Caco-2 (cell line): ENCODE data around the gene GRIK4. TPM values are rescaled to one million over a fixed set of nuclear protein-coding genes. Genes with fewer than 3 reads are reported as not detected.

Experiments used
- BruUV-seq: library from RNA; stranded (reverse); fragments of 400-500 nt; replicated peaks from 2 replicates; lab custom pipeline; 2021; lab: Mats Ljungman, UMichigan
- CTCF ChIA-PET: fragments of 300-600 bp; sonication (Branson Sonifier 250); formaldehyde crosslinking; loops from one replicate; lab custom pipeline; 2022; ENCODE audit warnings: antibody characterized with exemption; lab: Charles Lee
- POLR2A ChIA-PET: fragments of 300-600 bp; sonication (Branson Sonifier 250); formaldehyde crosslinking; loops from one replicate; lab custom pipeline; 2022; ENCODE audit warnings: antibody characterized with exemption; lab: Charles Lee
- DNase-seq, 2 experiments: peaks; one replicate each; pipeline versions ENCODE4 v3.0.0 to v3.0.0-alpha.2; 2020 to 2022
- H3K27me3 ChIP-seq: replicated peaks from 2 replicates; pipeline ENCODE4 v1.6.0; 2011; ENCODE audit warnings: low read length; ENCODE audit not compliant: control insufficient read depth, insufficient read depth
- H3K36me3 ChIP-seq: 2 replicates; pipeline ENCODE4 v1.5.1; 2011; ENCODE audit warnings: low read length; ENCODE audit not compliant: control insufficient read depth, insufficient read depth
- H3K4me1 ChIP-seq: fragments of 250-450 bp; sonication (Bioruptor Pico); 2 replicates; pipeline ENCODE4 v1.5.1; 2020; ENCODE audit warnings: mild to moderate bottlenecking
- H3K4me3 ChIP-seq: 2 replicates; pipeline ENCODE4 v1.5.1; 2011; ENCODE audit warnings: low read depth, mild to moderate bottlenecking, control low read depth, low read length
- H3K9me3 ChIP-seq: fragments of 250-450 bp; sonication (Bioruptor Pico); 2 replicates; pipeline ENCODE4 v1.5.1; 2020; ENCODE audit warnings: mild to moderate bottlenecking, moderate library complexity
- H3K27ac Mint-ChIP-seq: one replicate; pipeline ENCODE4 v1.8.0; 2022; ENCODE audit warnings: mixed read lengths; ENCODE audit not compliant: unreplicated experiment
- H3K27me3 Mint-ChIP-seq: one replicate; pipeline ENCODE4 v1.8.0; 2022; ENCODE audit warnings: mixed read lengths; ENCODE audit not compliant: insufficient read depth, unreplicated experiment
- H3K36me3 Mint-ChIP-seq: one replicate; pipeline ENCODE4 v1.8.0; 2022; ENCODE audit warnings: mild to moderate bottlenecking, mixed read lengths; ENCODE audit not compliant: insufficient read depth, unreplicated experiment
- H3K4me1 Mint-ChIP-seq: one replicate; pipeline ENCODE4 v1.8.0; 2022; ENCODE audit warnings: low read depth, mixed read lengths; ENCODE audit not compliant: unreplicated experiment
- H3K4me3 Mint-ChIP-seq: one replicate; pipeline ENCODE4 v1.8.0; 2022; ENCODE audit warnings: mild to moderate bottlenecking, moderate library complexity, mixed read lengths; ENCODE audit not compliant: unreplicated experiment
- H3K9me3 Mint-ChIP-seq: one replicate; pipeline ENCODE4 v1.8.0; 2022; ENCODE audit warnings: mixed read lengths; ENCODE audit not compliant: unreplicated experiment
- intact Hi-C: fragments of 100-400 bp; cut with micrococcal nuclease; formaldehyde crosslinking; loops from one replicate; pipeline ENCODE4 v1.10.0; 2022; ENCODE audit not compliant: unreplicated experiment
- total RNA-seq: library from RNA; stranded (reverse); gene quantifications from 2 replicates; pipeline ENCODE4 v1.2.3, GENCODE V29; 2022
- TF ChIP-seq, protein P1 (sequence below), 2 experiments: fragments of 200-600 bp in 1 of 2; IDR thresholded peaks; 1 replicate in 1 of 2; 2 replicates in 1 of 2; pipeline versions ENCODE4 v1.5.1 to v1.8.0; 2011 to 2022; ENCODE audit warnings: antibody characterized with exemption in 1 of 2, control low read depth in 1 of 2, inconsistent platforms in 1 of 2, low read depth in 1 of 2, low read length in 1 of 2, mild to moderate bottlenecking in 1 of 2, moderate library complexity in 1 of 2; ENCODE audit not compliant: insufficient read depth in 1 of 2, severe bottlenecking in 1 of 2, unreplicated experiment in 1 of 2

The GRIK4 gene
- total RNA-seq, 1 experiment from 2014 or later, result 2.0 TPM

- no peak overlapping the region for H3K4me3 ChIP-seq
- POLR2A ChIA-PET, result no interaction called here
- no peaks in the 10 kb centered on the region for H3K9me3 ChIP-seq
- Mint-ChIP-seq H3K4me3 (no peak overlapping the region), H3K36me3 (no peaks in the 10 kb centered on the region), H3K27me3 (no peaks in the 10 kb centered on the region), H3K27ac (no peak overlapping the region), H3K4me1 (peaks cover 13% of the 10 kb centered on the region), H3K9me3 (no peaks in the 10 kb centered on the region)
- H3K4me1 ChIP-seq, result peaks cover 9% of the 10 kb centered on the region
- CTCF ChIA-PET, result no interaction called here
- no peaks in the 10 kb centered on the region for H3K27me3 ChIP-seq
- no peaks in the 10 kb centered on the region for H3K36me3 ChIP-seq
- no peak for DNase-seq
- BruUV-seq, result no TSS peak
- TF ChIP-seq, protein P1, sequence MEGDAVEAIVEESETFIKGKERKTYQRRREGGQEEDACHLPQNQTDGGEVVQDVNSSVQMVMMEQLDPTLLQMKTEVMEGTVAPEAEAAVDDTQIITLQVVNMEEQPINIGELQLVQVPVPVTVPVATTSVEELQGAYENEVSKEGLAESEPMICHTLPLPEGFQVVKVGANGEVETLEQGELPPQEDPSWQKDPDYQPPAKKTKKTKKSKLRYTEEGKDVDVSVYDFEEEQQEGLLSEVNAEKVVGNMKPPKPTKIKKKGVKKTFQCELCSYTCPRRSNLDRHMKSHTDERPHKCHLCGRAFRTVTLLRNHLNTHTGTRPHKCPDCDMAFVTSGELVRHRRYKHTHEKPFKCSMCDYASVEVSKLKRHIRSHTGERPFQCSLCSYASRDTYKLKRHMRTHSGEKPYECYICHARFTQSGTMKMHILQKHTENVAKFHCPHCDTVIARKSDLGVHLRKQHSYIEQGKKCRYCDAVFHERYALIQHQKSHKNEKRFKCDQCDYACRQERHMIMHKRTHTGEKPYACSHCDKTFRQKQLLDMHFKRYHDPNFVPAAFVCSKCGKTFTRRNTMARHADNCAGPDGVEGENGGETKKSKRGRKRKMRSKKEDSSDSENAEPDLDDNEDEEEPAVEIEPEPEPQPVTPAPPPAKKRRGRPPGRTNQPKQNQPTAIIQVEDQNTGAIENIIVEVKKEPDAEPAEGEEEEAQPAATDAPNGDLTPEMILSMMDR (IDR thresholded peaks at IDR 0.05; ENCODE audit: insufficient read depth in 1 of 2, low read depth in 1 of 2, low read length in 1 of 2, severe bottlenecking in 1 of 2, unreplicated experiment in 1 of 2), result no peak
- intact Hi-C loops, result no loop called here
Observed at GRCh38 chr11:120808616-120809050, 297.1 kb downstream of the GRIK4 start.

DNA sequence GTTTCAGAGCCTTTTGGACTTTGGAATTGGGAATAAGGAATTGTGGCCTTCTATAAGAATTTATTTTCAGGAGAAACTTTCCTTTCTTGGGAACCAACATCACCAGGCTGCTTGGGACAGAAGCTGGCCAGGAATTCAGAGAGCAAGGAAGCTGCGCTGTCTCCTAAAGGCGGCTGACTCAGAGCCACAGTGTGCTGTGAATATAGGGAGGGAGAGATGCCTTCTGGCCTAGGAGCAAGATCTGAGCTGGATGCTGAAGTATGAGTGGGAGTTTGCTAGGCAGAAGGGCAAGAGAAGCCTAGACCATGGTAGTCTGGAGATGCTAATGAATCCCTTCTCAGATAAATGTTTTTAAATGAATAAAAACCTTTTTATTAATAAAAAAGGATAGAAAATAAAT, 298.7 kb downstream of the GRIK4 start:
- H3K36me3 ChIP-seq, result no peaks in the 10 kb centered on the region
- TF ChIP-seq, protein P1 (IDR thresholded peaks at IDR 0.05; ENCODE audit: insufficient read depth in 1 of 2, low read depth in 1 of 2, low read length in 1 of 2, severe bottlenecking in 1 of 2, unreplicated experiment in 1 of 2), result no peak
- ChIA-PET POLR2A (no interaction called here), CTCF (no interaction called here)
- H3K4me1 ChIP-seq, result peaks cover 9% of the 10 kb centered on the region
- intact Hi-C loops, result no loop called here
- H3K9me3 Mint-ChIP-seq, result no peaks in the 10 kb centered on the region
- no peaks in the 10 kb centered on the region for H3K36me3 Mint-ChIP-seq
- no peaks in the 10 kb centered on the region for H3K9me3 ChIP-seq
- no peak overlapping the region for H3K4me3 ChIP-seq
- no peaks in the 10 kb centered on the region for H3K27me3 ChIP-seq
- DNase-seq, result no peak
- no peak overlapping the region for H3K27ac Mint-ChIP-seq
- peaks cover 13% of the 10 kb centered on the region for H3K4me1 Mint-ChIP-seq
- H3K27me3 Mint-ChIP-seq, result no peaks in the 10 kb centered on the region
- no TSS peak for BruUV-seq
- H3K4me3 Mint-ChIP-seq, result no peak overlapping the region

DNA sequence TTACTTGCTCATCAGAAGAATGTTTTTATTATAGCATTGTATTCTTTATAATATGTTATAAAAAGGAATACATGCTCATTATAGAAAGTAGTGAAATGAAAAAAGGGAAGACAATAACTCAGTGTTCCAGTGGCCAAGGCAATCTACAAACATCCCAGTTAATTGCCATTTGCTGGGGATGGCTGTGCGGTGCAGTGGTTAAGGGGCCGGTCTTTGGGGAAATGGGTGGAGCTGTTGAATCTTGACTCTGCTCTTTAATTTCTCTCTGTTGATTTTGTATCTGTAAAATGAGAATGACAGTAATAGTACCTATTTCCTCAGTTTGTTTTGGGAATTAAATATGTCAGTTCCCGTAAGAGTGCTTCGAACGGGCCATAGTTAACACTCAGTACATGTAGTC, 299.7 kb downstream of the GRIK4 start:
- H3K4me3 ChIP-seq, result no peak overlapping the region
- no TSS peak for BruUV-seq
- no peak for DNase-seq
- POLR2A ChIA-PET, result no interaction called here
- no peaks in the 10 kb centered on the region for H3K9me3 ChIP-seq
- no peaks in the 10 kb centered on the region for H3K27me3 Mint-ChIP-seq
- H3K4me1 ChIP-seq, result peaks cover 9% of the 10 kb centered on the region
- H3K4me3 Mint-ChIP-seq, result no peak overlapping the region
- no peak overlapping the region for H3K27ac Mint-ChIP-seq
- peaks cover 13% of the 10 kb centered on the region for H3K4me1 Mint-ChIP-seq
- H3K36me3 ChIP-seq, result no peaks in the 10 kb centered on the region
- no peaks in the 10 kb centered on the region for H3K36me3 Mint-ChIP-seq
- CTCF ChIA-PET, result no interaction called here
- intact Hi-C loops, result no loop called here
- no peaks in the 10 kb centered on the region for H3K9me3 Mint-ChIP-seq
- TF ChIP-seq, protein P1 (IDR thresholded peaks at IDR 0.05; ENCODE audit: insufficient read depth in 1 of 2, low read depth in 1 of 2, low read length in 1 of 2, severe bottlenecking in 1 of 2, unreplicated experiment in 1 of 2), result no peak
- no peaks in the 10 kb centered on the region for H3K27me3 ChIP-seq
